Natural killer cell (primary cell): ENCODE results near the gene STK40. TPM values are rescaled to one million over a fixed set of nuclear protein-coding genes. Genes with fewer than 3 reads are reported as not detected.

Source experiments
- ATAC-seq, 3 donors: fragments of 150-1000 bp in 2 of 3; fragments of 200-7000 bp in 1 of 3; cut with Tn5 transposase; 1 replicate in 1 of 3; 2 replicates in 2 of 3; pipeline ENCODE4 v1.10.0; 2021; ENCODE audit warnings: mild to moderate bottlenecking in 2 of 3, moderate library complexity in 2 of 3
- DNase-seq, 2 donors: peaks; one replicate each; pipeline versions ENCODE4 v3.0.0 to v3.0.0-alpha.2; 2013 to 2021; ENCODE audit warnings: mixed read lengths in 1 of 2
- H3K27ac ChIP-seq: one replicate; pipeline ENCODE4 v1.5.1; 2013; ENCODE audit warnings: mild to moderate bottlenecking, low read length
- H3K27me3 ChIP-seq: one replicate; pipeline ENCODE4 v1.6.1; 2013; ENCODE audit warnings: low read length; ENCODE audit not compliant: control insufficient read depth, insufficient read depth
- H3K36me3 ChIP-seq: one replicate; pipeline ENCODE4 v1.6.1; 2013; ENCODE audit warnings: low read length; ENCODE audit not compliant: control insufficient read depth, insufficient read depth
- H3K4me1 ChIP-seq: one replicate; pipeline ENCODE4 v1.6.1; 2013; ENCODE audit warnings: low read length; ENCODE audit not compliant: control insufficient read depth, insufficient read depth
- H3K4me3 ChIP-seq: one replicate; pipeline ENCODE4 v1.5.1; 2013; ENCODE audit warnings: low read length
- H3K9me3 ChIP-seq: one replicate; pipeline ENCODE4 v1.6.1; 2013; ENCODE audit warnings: low read length; ENCODE audit not compliant: control insufficient read depth, insufficient read depth
- H3K27ac Mint-ChIP-seq, 2 donors: one replicate each; pipeline ENCODE4 v1.8.0; 2022; ENCODE audit warnings: mild to moderate bottlenecking in 2 of 2, mixed read lengths in 2 of 2, moderate library complexity in 1 of 2
- H3K27me3 Mint-ChIP-seq, 2 donors: one replicate each; pipeline ENCODE4 v1.8.0; 2022; ENCODE audit warnings: low read depth in 2 of 2, mixed read lengths in 2 of 2
- H3K36me3 Mint-ChIP-seq: one replicate; pipeline ENCODE4 v1.8.0; 2022; ENCODE audit warnings: mixed read lengths
- H3K4me1 Mint-ChIP-seq, 2 donors: one replicate each; pipeline ENCODE4 v1.8.0; 2022; ENCODE audit warnings: mixed read lengths in 2 of 2
- H3K4me3 Mint-ChIP-seq: one replicate; pipeline ENCODE4 v1.8.0; 2022; ENCODE audit warnings: mild to moderate bottlenecking, moderate library complexity, mixed read lengths
- H3K9me3 Mint-ChIP-seq, 2 donors: one replicate each; pipeline ENCODE4 v1.8.0; 2022; ENCODE audit warnings: mixed read lengths in 2 of 2
- CTCF ChIP-seq: fragments of 200-600 bp; IDR thresholded peaks from one replicate; pipeline ENCODE4 v1.8.0; 2022; ENCODE audit warnings: antibody characterized with exemption
- WGBS: methylation state at CpG from one replicate; pipeline ENCODE4 v1.1.7; 2013; ENCODE audit warnings: missing lambda C conversion rate; ENCODE audit not compliant: insufficient coverage; 5-methylcytosine and 5-hydroxymethylcytosine counted together
- intact Hi-C: fragments of 100-400 bp; cut with micrococcal nuclease; formaldehyde crosslinking; loops from one replicate; pipeline ENCODE4 v1.14.2; 2022
- total RNA-seq, 4 donors: library from RNA; stranded (reverse); fragments of 120-200 nt in 1 of 4; gene quantifications; one replicate each; pipeline versions ENCODE4 v1.2.3 to v1.2.4, GENCODE V29; 2013 to 2022

The STK40 gene
- total RNA-seq, 3 donors from 2014 or later (not counting 1 experiment from before 2014, with no cell fraction given) = 55.9 to 65.3 (median 59.8) TPM

- ATAC-seq (no peak), DNase-seq (no peak)
- Mint-ChIP-seq H3K4me1 (peaks cover 7 to 9% of the 10 kb centered on the region in 2 donors), H3K27ac (no peak overlapping the region), H3K27me3 (no peaks in the 10 kb centered on the region), H3K36me3 (no peaks in the 10 kb centered on the region), H3K9me3 (no peaks in the 10 kb centered on the region), H3K4me3 (no peak overlapping the region)
- Histone ChIP-seq H3K9me3 (no peaks in the 10 kb centered on the region), H3K36me3 (no peaks in the 10 kb centered on the region), H3K4me3 (no peak overlapping the region), H3K4me1 (peaks cover 3% of the 10 kb centered on the region), H3K27me3 (no peaks in the 10 kb centered on the region), H3K27ac (no peak overlapping the region)
- no peak for TF ChIP-seq CTCF
- 81% methylated on average over 4 of the region's 4 CpGs for WGBS
- intact Hi-C loops = no loop called here
Observed at GRCh38 chr1:36425791-36426190, 40.1 kb upstream of the STK40 start.

GRCh38 chr1:36421649-36422048, 35.9 kb upstream of the STK40 start:
- intact Hi-C loops = loop anchor here (2.0 kb wide), 1 partner anchor 323 kb away; no protein-coding TSS in a partner anchor
- H3K4me1 ChIP-seq = peaks cover 5% of the 10 kb centered on the region
- no peak for TF ChIP-seq CTCF
- peaks cover 11 to 13% of the 10 kb centered on the region in 2 donors for H3K4me1 Mint-ChIP-seq
- H3K27ac ChIP-seq = no peak overlapping the region
- no peak overlapping the region for H3K4me3 ChIP-seq
- DNase-seq (no peak), ATAC-seq (no peak)
- no peaks in the 10 kb centered on the region for H3K9me3 Mint-ChIP-seq
- no peaks in the 10 kb centered on the region for H3K36me3 ChIP-seq
- H3K4me3 Mint-ChIP-seq = no peak overlapping the region
- peak overlapping the region in 1 of 2 donors; percentile 70 for H3K27ac Mint-ChIP-seq
- H3K36me3 Mint-ChIP-seq = no peaks in the 10 kb centered on the region
- no peaks in the 10 kb centered on the region for H3K27me3 Mint-ChIP-seq
- no peaks in the 10 kb centered on the region for H3K27me3 ChIP-seq
- WGBS = 77% methylated on average over 6 of the region's 7 CpGs
- no peaks in the 10 kb centered on the region for H3K9me3 ChIP-seq

- Histone ChIP-seq H3K27ac (no peak overlapping the region), H3K36me3 (no peaks in the 10 kb centered on the region), H3K27me3 (no peaks in the 10 kb centered on the region), H3K9me3 (no peaks in the 10 kb centered on the region), H3K4me3 (no peak overlapping the region), H3K4me1 (peaks cover 5% of the 10 kb centered on the region)
- Mint-ChIP-seq H3K9me3 (no peaks in the 10 kb centered on the region), H3K36me3 (no peaks in the 10 kb centered on the region), H3K4me3 (no peak overlapping the region), H3K4me1 (peaks cover 11 to 13% of the 10 kb centered on the region in 2 donors), H3K27ac (peak overlapping the region in 1 of 2 donors; percentile 70), H3K27me3 (no peaks in the 10 kb centered on the region)
- intact Hi-C loops = loop anchor here (1.0 to 2.0 kb wide), 2 partner anchors 79 to 322 kb away; no protein-coding TSS in a partner anchor
- peak; percentile 85 to 93 for DNase-seq
- peak; percentile 97 to 100 (median 100) for ATAC-seq
- peak; percentile 86 for TF ChIP-seq CTCF
- WGBS = 25% methylated on average over 13 of the region's 13 CpGs
Observed at GRCh38 chr1:36420836-36421317, 35.2 kb upstream of the STK40 start.

GRCh38 chr1:36420409-36420808, 34.7 kb upstream of the STK40 start:
- no peak for TF ChIP-seq CTCF
- WGBS = 63% methylated on average over 5 of the region's 5 CpGs
- no peaks in the 10 kb centered on the region for H3K27me3 Mint-ChIP-seq
- H3K4me1 ChIP-seq = peaks cover 5% of the 10 kb centered on the region
- H3K9me3 Mint-ChIP-seq = no peaks in the 10 kb centered on the region
- no peaks in the 10 kb centered on the region for H3K9me3 ChIP-seq
- DNase-seq (no peak), ATAC-seq (no peak)
- intact Hi-C loops = loop anchor here (1.0 to 2.0 kb wide), 2 partner anchors 78 to 322 kb away; no protein-coding TSS in a partner anchor
- no peak overlapping the region for H3K27ac Mint-ChIP-seq
- no peaks in the 10 kb centered on the region for H3K36me3 ChIP-seq
- no peak overlapping the region for H3K4me3 Mint-ChIP-seq
- H3K27me3 ChIP-seq = no peaks in the 10 kb centered on the region
- no peaks in the 10 kb centered on the region for H3K36me3 Mint-ChIP-seq
- H3K4me1 Mint-ChIP-seq = peaks cover 11 to 13% of the 10 kb centered on the region in 2 donors
- H3K4me3 ChIP-seq = no peak overlapping the region
- H3K27ac ChIP-seq = no peak overlapping the region
